ENCODE results near the gene ZNF862. TPM values are rescaled to one million over a fixed set of nuclear protein-coding genes. Genes with fewer than 3 reads are reported as not detected.

ZNF862 gene
- total RNA-seq, 2 experiments from 2014 or later, result 7.9 to 9.1 TPM

DNA sequence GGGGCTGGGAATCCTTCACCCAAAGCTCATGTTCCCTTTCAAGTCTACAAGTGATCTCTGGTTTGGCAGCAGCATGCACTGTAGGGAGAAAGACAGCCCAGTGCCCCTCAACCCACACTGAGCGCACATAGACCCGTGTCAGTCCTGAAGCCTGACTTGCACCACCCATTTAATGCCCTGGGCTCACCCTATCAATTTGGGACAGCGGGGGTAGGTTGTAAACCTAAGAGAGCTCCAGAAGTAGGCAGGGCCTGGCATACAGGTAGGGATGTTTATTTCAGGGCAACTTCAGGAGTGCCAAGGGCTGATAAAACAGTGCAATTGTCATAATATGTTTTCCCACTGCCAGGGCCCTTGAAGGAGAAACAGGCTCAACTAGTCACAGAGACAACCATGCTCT is 32.1 kb downstream of the ZNF862 start:
- no peak overlapping the region for H3K27ac ChIP-seq (ENCODE audit: low read depth, low read length, poor library complexity, severe bottlenecking)
- TF ChIP-seq, protein P1, sequence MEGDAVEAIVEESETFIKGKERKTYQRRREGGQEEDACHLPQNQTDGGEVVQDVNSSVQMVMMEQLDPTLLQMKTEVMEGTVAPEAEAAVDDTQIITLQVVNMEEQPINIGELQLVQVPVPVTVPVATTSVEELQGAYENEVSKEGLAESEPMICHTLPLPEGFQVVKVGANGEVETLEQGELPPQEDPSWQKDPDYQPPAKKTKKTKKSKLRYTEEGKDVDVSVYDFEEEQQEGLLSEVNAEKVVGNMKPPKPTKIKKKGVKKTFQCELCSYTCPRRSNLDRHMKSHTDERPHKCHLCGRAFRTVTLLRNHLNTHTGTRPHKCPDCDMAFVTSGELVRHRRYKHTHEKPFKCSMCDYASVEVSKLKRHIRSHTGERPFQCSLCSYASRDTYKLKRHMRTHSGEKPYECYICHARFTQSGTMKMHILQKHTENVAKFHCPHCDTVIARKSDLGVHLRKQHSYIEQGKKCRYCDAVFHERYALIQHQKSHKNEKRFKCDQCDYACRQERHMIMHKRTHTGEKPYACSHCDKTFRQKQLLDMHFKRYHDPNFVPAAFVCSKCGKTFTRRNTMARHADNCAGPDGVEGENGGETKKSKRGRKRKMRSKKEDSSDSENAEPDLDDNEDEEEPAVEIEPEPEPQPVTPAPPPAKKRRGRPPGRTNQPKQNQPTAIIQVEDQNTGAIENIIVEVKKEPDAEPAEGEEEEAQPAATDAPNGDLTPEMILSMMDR (conservative IDR thresholded peaks at IDR 0.05; ENCODE audit: low read length), result no peak
- no peak for TF ChIP-seq EZH2phosphoT487 (IDR thresholded peaks at IDR 0.05; ENCODE audit: borderline replicate concordance, low read depth, low read length)

DNA sequence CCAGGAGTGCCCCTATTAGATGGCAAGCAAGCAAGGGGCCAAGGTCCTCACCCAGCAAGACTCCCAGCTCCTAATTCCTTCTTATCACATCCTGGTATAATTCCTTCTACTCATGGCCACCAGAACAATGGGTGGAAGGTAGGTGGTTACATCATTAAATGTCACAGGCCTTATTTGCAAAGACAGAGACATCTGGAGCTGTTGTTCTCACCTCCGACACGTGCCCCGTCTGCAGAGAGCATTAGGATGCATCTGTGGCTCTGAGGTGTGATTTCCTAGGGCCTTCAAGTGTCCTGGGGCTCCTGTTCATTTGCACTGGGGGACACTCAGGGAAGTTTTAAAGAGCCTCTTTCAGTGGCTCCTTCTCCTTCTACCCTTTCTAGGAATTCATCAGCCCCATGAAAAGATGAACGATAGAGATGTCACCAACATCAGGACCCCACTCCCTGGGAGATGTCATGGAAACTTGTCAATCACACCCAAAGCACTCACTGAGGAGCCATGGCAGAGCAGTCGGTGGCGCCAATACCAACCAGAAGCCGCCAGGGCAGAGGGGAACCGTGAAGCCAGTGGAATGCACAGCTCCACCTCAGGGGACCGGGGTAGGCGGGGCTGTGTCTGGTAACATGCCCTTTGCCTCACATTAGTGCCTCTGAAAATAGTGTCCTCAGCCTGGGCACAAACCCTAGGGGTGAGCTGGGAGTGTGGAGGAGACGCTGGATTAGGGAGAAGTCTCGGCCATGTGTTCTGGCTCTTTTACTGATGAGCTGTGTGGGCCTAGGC is 32.7 kb downstream of the ZNF862 start:
- no peak for DNase-seq (ENCODE audit: low spot score)

More for the DNA sequence above, 32.1 kb downstream of the ZNF862 start:
- Histone ChIP-seq H3K4me2 (ENCODE audit: low read length) (no peak overlapping the region), H2AFZ (ENCODE audit: low read length) (no peak overlapping the region), H4K20me1 (ENCODE audit: insufficient read depth, low read length) (no peaks in the 10 kb centered on the region), H3K36me3 (ENCODE audit: insufficient read depth, low read length) (no peaks in the 10 kb centered on the region), H3K4me3 (ENCODE audit: low read depth, low read length, poor library complexity, severe bottlenecking) (no peak overlapping the region), H3K79me2 (ENCODE audit: insufficient read depth, low read depth, low read length) (no peaks in the 10 kb centered on the region), H3K4me1 (ENCODE audit: insufficient read depth, low read length, poor library complexity, severe bottlenecking) (peaks cover 69% of the 10 kb centered on the region), H3K9me3 (ENCODE audit: low read length) (no peaks in the 10 kb centered on the region), H3K9me2 (ENCODE audit: insufficient read depth, low read length) (no peaks in the 10 kb centered on the region)
- ChIA-PET CTCF (ENCODE audit: unreplicated experiment) (no interaction called here), POLR2A (interaction anchor here (0.6 to 2.3 kb wide), 3 partner anchors 10 to 1039 kb away, joined by 3 to 12 read pairs (median 8); partner anchors contain the start of gene ZNF862)
- intact Hi-C loops (cut with micrococcal nuclease; ENCODE audit: unreplicated experiment), result loop anchor here (5.0 kb wide), 1 partner anchor 1027 kb away; no protein-coding TSS in a partner anchor
- no TSS peak for BruUV-seq (replicated peaks)
- DNase-seq (ENCODE audit: low spot score), result no peak

More for the DNA sequence above, 32.7 kb downstream of the ZNF862 start:
- H3K4me2 ChIP-seq (ENCODE audit: low read length), result no peak overlapping the region
- no peaks in the 10 kb centered on the region for H4K20me1 ChIP-seq (ENCODE audit: insufficient read depth, low read length)
- CTCF ChIA-PET (ENCODE audit: unreplicated experiment), result interaction anchor here (1.3 kb wide), 1 partner anchor 12 kb away, joined by 4 read pairs; no protein-coding TSS in a partner anchor
- no peak overlapping the region for H2AFZ ChIP-seq (ENCODE audit: low read length)
- no peaks in the 10 kb centered on the region for H3K36me3 ChIP-seq (ENCODE audit: insufficient read depth, low read length)
- intact Hi-C loops (cut with micrococcal nuclease; ENCODE audit: unreplicated experiment), result loop anchor here (5.0 kb wide), 1 partner anchor 1026 kb away; no protein-coding TSS in a partner anchor
- H3K4me1 ChIP-seq (ENCODE audit: insufficient read depth, low read length, poor library complexity, severe bottlenecking), result peaks cover 63% of the 10 kb centered on the region
- H3K9me3 ChIP-seq (ENCODE audit: low read length), result no peaks in the 10 kb centered on the region
- H3K9me2 ChIP-seq (ENCODE audit: insufficient read depth, low read length), result no peaks in the 10 kb centered on the region
- H3K4me3 ChIP-seq (ENCODE audit: low read depth, low read length, poor library complexity, severe bottlenecking), result no peak overlapping the region
- H3K79me2 ChIP-seq (ENCODE audit: insufficient read depth, low read depth, low read length), result no peaks in the 10 kb centered on the region
- H3K27ac ChIP-seq (ENCODE audit: low read depth, low read length, poor library complexity, severe bottlenecking), result no peak overlapping the region
- BruUV-seq (replicated peaks), result no TSS peak
- POLR2A ChIA-PET, result interaction anchor here (0.6 to 2.3 kb wide), 5 partner anchors 10 to 1038 kb away, joined by 3 to 12 read pairs (median 5); partner anchors contain the start of gene ZNF862
- TF ChIP-seq, protein P1 (conservative IDR thresholded peaks at IDR 0.05; ENCODE audit: low read length), result no peak
- no peak for TF ChIP-seq EZH2phosphoT487 (IDR thresholded peaks at IDR 0.05; ENCODE audit: borderline replicate concordance, low read depth, low read length)
